Measurements from ENCODE around the gene PAN2.
"Not testable (repeated sequence)": the region's sequence is repeated elsewhere in the genome, so short reads cannot be mapped to it uniquely, and the experiment has no call there.

DNA sequence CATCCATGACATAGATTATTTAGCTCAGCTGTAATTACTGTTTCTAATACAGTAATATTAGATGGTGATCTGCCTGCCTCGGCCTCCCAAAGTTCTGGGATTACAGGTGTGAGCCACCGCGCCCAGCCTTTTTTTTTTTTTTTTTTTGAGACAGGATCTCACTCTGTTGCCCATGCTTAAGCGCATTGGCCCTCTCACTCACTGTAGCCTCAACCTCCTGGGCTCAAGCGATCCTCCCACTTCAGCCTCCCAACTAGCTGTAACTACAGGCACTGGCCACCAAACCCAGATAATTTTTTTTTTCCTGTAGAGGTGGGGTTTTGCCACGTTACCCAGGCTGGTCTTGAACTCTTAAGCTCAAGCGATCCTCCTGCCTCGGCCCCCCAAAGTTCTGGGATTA, 1.7 kb upstream of the PAN2 start:
- TF ChIP-seq, protein P1, sequence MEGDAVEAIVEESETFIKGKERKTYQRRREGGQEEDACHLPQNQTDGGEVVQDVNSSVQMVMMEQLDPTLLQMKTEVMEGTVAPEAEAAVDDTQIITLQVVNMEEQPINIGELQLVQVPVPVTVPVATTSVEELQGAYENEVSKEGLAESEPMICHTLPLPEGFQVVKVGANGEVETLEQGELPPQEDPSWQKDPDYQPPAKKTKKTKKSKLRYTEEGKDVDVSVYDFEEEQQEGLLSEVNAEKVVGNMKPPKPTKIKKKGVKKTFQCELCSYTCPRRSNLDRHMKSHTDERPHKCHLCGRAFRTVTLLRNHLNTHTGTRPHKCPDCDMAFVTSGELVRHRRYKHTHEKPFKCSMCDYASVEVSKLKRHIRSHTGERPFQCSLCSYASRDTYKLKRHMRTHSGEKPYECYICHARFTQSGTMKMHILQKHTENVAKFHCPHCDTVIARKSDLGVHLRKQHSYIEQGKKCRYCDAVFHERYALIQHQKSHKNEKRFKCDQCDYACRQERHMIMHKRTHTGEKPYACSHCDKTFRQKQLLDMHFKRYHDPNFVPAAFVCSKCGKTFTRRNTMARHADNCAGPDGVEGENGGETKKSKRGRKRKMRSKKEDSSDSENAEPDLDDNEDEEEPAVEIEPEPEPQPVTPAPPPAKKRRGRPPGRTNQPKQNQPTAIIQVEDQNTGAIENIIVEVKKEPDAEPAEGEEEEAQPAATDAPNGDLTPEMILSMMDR (IDR thresholded peaks at IDR 0.05), result not testable (repeated sequence)
- TF ChIP-seq POLR2A, POLR2AphosphoS5 (IDR thresholded peaks at IDR 0.05): not testable (repeated sequence)

Data from breast epithelium (tissue), 3 donors.